AG09309 (cell line): ENCODE results near the gene STK39.
"Not testable (repeated sequence)": the region's sequence is repeated elsewhere in the genome, so short reads cannot be mapped to it uniquely, and the experiment has no call there.

Source experiments
- DNase-seq: peaks from one replicate; pipeline ENCODE4 v3.0.0-alpha.2; 2010; ENCODE audit warnings: low read depth
- H3K4me3 ChIP-seq: 2 replicates; pipeline ENCODE4 v1.5.1; 2011; ENCODE audit warnings: mild to moderate bottlenecking, low read depth, low read length, moderate library complexity; ENCODE audit not compliant: control insufficient read depth
- CTCF ChIP-seq: IDR thresholded peaks from 2 replicates; pipeline ENCODE4 v1.5.1; 2011; ENCODE audit warnings: mild to moderate bottlenecking, low read depth, low read length, inconsistent platforms; ENCODE audit not compliant: insufficient read depth, control insufficient read depth; ENCODE audit errors: missing control alignments

STK39 gene

GRCh38 chr2:168286535-168286934 is 39.1 kb upstream of the STK39 start:
- no peak for DNase-seq
- TF ChIP-seq CTCF, result no peak
- H3K4me3 ChIP-seq, result no peak overlapping the region

DNA sequence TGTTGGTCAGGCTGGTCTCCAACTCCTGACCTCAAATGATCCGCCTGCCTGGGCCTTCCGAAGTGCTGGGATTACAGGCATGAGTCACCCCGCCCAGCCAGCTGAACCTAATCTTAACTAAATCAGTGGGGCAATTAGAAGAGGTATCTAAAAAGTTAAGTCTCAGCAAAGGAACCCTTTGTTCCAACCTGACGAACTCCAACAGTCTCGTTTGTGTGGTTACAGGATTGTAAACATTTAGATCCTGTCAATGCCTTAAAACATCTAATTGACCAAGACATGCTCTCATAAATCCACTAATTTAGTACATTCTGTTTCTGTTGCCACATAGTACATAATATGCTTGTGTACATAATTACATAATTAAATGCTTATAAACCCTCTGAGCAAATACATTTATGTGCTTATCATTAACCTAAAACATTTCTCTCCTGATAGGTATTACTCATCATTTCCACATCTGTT is 31.1 kb upstream of the STK39 start:
- DNase-seq, result peak; percentile 45
- TF ChIP-seq CTCF, result no peak
- no peak overlapping the region for H3K4me3 ChIP-seq

GRCh38 chr2:168277276-168277675 is 29.9 kb upstream of the STK39 start:
- no peak for TF ChIP-seq CTCF
- DNase-seq, result no peak
- H3K4me3 ChIP-seq, result no peak overlapping the region

- TF ChIP-seq CTCF, result no peak
- no peak overlapping the region for H3K4me3 ChIP-seq
- DNase-seq, result no peak
Observed at GRCh38 chr2:168272225-168272624, 24.8 kb upstream of the STK39 start.

DNA sequence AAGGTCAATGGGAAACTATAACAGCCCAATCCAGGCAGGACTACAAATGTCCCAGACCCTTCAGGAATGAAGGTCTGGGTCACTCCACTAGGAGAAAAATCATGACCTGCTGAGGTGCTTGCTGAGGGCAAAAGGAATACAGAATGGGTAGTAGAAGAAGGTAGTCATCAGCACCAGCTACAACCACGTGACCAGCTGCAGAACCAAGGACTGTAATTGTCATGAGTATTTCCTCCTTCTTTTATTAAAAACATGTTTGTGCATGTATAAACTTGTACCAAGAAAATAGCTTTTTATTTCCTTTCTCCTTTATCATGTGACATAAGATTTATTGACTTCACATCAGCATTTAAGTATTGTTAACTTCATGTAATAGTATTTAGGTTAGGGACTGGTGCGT is 15.5 kb upstream of the STK39 start:
- not testable (repeated sequence) for H3K4me3 ChIP-seq, DNase-seq

- no peak for DNase-seq
- no peak overlapping the region for H3K4me3 ChIP-seq
- TF ChIP-seq CTCF, result no peak
Observed at GRCh38 chr2:168256448-168256847, 9.1 kb upstream of the STK39 start.

DNA sequence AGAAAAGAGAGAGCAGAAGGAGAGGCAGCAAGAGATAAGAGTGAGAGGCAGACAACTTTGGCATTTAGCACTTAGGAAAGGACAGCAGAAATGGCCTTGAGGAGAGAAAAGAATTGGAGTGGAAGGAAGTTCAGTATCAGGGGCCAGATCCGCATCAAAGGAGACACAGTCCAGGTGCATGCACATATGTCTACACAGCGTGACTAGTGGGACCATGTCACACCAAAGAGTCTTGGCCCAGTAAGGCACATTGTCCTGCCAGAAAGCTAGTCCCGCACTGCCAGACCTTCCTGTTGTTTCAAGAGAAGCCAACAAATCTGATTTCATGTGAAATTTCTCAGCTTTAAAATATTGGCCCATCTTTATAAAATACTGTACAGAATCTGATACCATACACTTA is 8.5 kb upstream of the STK39 start:
- DNase-seq, result no peak
- no peak for TF ChIP-seq CTCF
- no peak overlapping the region for H3K4me3 ChIP-seq
